Renal cortical epithelial cell (primary cell): Measurements from ENCODE around the gene MAP3K20. TPM values are rescaled to one million over a fixed set of nuclear protein-coding genes. Genes with fewer than 3 reads are reported as not detected.
"Not testable (repeated sequence)": the region's sequence is repeated elsewhere in the genome, so short reads cannot be mapped to it uniquely, and the experiment has no call there.

ENCODE experiments used
- DNase-seq: peaks from one replicate; pipeline ENCODE4 v3.0.0-alpha.2; 2011; ENCODE audit warnings: low read depth
- total RNA-seq: library from RNA; depleted of rRNA; stranded (reverse); fragments of >200 nt; gene quantifications from 2 replicates; pipeline ENCODE4 v1.2.3, GENCODE V29; 2014

The MAP3K20 gene
- total RNA-seq, 1 donor from 2014 or later, result 28.5 TPM

DNA sequence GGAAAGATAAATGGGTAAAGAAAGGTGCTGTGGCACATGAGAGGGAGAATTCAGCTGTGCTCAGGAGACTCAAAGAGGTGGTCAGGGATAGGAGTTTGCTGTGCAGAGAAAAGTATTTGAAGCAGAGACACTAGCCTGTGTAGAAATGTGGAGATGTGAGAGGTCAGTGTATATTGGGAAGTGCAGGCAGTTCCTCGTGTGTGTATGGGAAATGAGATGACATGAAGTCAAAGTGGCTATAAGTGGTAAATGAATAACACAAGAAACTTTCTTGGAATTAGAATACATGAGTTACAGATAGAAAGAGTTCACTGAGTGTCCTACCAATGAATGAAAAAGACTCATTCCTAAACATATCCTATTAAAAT lies 11.6 kb downstream of the MAP3K20 start:
- DNase-seq, result peak; percentile 56

GRCh38 chr2:173087793-173088496 lies 12.3 kb downstream of the MAP3K20 start:
- DNase-seq, result no peak

DNA sequence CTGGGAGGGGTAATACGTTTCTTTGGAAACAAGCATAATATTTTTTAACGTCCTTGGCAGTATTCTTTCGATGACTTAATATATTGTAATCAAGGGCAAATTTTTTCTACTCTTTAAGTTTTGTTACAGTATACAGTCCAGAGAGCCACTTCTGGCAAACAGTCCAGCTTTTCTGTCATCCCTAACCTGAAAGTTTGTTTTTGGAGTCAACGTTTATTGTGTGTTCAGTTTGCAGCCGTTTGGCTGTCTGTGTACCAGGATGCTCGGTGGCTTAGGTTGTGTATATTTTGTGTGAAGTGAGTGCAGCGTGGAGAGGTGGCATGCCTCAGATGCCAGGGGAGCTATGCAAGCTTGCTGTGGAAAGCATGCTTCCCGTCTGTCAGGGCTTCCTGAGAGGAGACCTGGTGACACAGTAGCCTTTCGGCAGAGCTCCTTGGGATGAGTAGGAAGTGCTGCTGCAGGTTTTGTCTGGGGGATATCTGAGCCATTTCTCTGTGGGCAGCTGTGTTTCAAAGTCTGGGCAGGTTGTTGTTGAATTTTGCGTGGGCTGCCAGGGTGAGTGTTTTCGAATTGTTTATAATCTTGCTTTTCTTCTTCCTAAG lies 14.7 kb downstream of the MAP3K20 start:
- DNase-seq, result peak; percentile 48

DNA sequence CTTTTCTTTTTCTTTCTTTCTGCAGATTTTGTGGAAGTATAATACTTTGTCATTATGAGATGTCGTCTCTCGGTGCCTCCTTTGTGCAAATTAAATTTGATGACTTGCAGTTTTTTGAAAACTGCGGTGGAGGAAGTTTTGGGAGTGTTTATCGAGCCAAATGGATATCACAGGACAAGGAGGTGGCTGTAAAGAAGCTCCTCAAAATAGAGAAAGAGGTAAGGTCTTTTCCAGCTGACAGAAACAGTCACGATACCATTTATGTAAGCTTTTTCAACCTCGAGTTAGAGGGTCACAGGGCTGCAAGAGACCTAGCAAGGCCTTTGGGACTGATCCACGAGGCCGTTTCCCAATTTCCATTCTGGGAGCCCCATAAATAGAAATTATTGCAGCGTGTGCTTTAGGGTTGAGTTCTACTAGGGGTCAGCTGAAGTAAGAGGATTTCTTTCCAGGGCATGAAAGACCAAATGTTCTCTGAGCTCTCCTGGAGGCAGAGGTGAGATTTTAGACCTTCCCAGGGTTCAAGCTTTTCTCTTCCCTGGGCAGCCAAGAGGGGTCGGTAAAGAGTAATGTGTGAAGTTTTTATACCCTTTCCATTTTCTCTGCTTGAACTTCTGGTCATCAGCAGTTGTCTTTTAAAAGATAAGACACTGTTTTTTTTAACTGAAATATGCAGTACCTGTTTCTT lies 15.5 kb downstream of the MAP3K20 start:
- no peak for DNase-seq

DNA sequence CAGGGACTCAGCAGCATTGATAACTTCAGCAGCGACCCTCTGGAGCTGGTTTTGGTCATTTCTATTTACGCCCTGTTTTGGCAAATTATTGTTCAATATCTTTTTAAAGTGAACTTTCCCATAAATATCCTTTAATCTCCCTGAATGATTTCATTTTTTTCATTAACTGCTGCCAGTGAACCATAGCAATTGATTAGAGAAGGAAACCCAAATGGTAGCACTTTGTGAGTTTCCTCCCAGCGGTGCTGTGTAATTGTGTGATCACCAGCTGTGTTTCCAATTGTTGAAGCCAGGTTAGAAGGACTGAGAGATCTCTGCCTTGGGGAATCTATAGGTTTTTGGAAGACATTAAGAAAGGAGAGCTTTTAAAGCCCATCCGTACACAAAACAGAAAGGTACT lies 16.3 kb downstream of the MAP3K20 start:
- DNase-seq, result no peak

- no peak for DNase-seq
Measured at GRCh38 chr2:173092844-173093402, 17.3 kb downstream of the MAP3K20 start.

DNA sequence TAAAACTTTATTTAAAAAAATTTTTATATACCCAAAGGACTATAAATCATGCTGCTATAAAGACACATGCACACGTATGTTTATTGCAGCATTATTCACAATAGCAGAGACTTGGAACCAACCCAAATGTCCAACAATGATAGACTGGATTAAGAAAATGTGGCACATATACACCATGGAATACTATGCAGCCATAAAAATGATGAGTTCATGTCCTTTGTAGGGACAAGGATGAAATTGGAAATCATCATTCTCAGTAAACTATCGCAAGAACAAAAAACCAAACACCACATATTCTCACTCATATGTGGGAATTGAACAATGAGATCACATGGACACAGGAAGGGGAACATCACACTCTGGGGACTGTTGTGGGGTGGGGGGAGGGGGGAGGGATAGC lies 18.0 kb downstream of the MAP3K20 start:
- DNase-seq, result not testable (repeated sequence)

- no peak for DNase-seq
Measured at GRCh38 chr2:173094731-173095130, 19.1 kb downstream of the MAP3K20 start.

DNA sequence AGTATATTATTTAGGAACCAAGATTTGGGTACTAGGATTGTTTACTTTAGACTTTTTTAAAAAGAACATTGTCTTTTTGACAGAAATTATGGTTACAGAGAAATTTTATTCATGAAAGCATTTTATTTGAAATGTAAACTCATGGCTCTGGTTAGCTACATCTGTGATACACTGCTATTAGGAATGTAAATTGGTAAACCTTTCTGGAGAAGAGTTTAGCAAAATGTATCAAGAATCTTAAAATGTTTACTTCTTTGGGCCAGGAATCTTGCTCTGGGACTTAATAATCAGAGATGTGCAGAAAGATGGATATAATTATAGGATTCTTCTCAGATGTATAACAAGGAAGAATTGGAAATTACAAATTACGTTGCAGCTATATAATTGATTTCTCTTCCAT lies 19.7 kb downstream of the MAP3K20 start:
- no peak for DNase-seq

GRCh38 chr2:173099271-173099670 lies 23.6 kb downstream of the MAP3K20 start:
- DNase-seq, result no peak

- DNase-seq, result no peak
Measured at GRCh38 chr2:173099804-173100203, 24.2 kb downstream of the MAP3K20 start.

DNA sequence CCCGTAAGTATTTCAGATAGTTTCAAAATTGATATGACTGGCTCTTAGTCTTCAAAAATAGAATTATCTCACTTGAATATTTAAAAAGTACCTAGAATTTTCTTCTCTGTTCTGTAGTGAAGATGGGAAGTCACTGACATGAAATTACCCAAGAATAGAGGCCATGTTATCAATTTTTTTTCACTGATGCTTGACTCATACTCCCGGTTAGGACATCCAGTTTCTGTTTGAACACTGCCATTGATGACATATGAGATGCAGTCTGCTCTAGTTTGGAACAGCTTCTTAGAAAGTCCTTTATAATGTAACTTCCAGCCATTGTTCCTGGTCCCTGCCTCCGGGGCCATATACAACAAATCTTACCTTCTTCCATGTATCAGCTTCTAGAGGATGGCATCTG lies 26.0 kb downstream of the MAP3K20 start:
- DNase-seq, result peak; percentile 34

DNA sequence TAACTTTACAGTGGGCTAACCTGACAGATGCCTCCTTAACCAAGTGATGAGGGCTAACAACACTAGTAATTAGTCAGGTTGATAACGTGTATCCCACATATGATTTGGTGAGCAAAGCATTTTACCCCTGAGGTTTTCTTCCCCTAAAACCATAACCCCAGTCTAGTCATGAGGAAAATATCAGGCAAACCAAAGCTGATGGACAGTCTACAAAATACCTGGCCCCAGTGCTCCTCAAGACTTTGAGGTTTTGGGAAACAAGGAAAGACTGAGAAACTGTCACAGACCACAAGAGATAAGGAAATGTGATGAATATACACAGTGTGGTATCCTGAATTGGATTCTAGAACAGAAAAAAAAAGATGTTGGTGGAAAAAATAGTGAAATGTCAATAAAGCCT lies 28.5 kb downstream of the MAP3K20 start:
- no peak for DNase-seq

DNA sequence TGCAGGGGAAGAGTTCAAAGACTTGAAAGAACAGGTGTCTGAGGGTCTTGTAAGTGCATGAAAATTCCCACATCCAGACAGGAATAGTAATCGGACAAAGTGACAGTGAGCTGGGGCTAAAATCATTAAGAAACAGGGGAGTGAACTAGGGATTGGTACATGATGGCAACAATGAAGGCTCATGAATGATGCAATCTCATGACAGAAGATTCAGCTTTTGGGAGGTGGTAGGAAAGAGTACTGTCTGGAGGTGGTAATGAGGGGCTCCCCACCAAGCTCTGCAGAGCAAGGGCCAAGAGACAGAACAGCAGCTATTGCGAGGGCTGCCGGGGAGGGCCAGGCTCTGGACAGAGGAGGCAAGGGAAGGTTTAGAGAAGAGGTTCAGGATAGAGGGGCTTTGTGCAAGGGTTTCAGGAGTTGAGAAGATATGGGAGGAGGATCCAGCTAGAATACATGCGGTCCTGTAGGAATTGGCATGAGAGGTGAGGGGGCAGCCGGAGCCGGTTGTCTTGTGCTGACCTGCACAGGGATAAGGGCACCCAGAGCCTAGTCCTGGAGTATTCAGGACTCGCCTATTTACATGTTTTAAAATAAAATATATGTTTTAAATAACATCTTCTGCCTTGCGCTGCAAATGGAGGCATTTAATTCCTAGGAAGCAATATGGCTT lies 31.4 kb downstream of the MAP3K20 start:
- DNase-seq, result no peak

GRCh38 chr2:173107629-173108022 lies 32.0 kb downstream of the MAP3K20 start:
- no peak for DNase-seq

GRCh38 chr2:173109253-173110188 lies 33.9 kb downstream of the MAP3K20 start:
- peak; percentile 72 for DNase-seq

DNA sequence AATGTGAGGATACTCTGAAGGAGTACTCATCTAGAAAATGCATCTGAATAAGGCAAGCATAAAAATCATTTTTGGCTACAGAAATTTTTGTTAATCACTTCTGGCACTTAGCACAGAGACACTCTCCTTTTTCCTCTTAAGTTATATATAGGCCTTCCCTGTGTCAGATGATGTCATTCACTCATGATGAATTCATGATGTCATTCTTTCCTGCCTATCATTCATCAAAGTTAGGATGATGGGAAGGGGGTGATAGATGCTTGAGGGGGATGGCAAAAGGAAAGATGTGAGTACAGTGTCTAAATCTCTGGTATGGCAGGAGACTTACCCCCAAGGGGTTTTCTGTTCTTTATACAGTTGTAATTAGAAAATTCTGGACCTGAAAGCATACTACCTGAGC lies 42.0 kb downstream of the MAP3K20 start:
- DNase-seq, result no peak

GRCh38 chr2:173118395-173118794 lies 42.7 kb downstream of the MAP3K20 start:
- DNase-seq, result no peak

DNA sequence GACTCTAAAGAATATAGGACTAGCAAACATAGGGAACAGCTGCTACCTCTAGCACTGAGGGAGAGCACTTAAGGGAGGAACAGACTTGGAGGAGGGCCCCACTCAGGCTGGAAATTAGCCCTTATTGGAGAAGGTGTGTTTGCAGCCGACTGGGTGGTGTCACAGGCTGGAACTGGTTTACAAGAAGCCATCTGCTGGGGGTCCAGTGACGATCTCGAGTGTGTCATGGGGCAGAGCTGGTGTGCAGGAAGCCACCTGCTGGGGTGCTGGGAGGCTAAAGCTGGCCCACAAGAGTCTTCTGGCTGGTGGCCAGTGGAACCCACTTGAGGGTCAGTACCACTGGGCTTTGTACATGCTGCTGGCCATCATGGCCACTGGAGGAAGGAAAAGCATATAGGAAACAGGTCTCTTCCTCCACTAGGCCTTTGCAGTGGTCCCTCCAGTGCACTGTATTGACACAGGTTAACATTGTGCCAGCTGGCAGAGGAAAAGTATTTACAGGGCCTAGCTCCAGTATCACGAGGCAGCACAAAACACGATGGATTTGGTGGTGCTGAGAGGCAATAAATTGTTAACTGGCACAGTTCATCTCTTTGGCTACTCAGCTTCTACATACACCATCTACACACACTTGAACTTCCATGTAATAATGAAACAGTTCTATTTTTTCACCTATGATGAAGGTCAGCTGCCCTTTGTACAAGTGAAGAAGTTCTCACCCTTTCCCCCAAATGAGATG lies 43.6 kb downstream of the MAP3K20 start:
- DNase-seq, result no peak

DNA sequence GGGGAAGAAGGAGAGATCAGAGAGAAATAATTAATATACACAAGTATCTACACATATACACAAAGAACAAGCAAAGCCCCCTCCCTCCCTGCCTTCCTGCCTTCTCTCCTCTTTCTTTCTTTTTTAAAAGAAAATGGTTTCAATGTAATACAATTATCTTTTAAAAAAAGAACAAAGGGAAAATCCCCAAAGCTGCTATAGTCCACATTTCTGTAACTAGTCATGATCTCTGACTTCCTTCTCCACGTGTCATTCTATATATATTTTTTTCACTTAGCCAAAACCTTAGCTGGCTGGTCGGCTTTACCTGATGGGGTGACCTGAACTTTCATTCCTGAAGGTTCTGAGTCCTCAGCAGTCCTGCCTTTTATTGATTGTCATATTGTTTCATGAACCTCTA lies 44.3 kb downstream of the MAP3K20 start:
- DNase-seq, result no peak

- DNase-seq, result no peak
Measured at GRCh38 chr2:173122936-173123335, 47.3 kb downstream of the MAP3K20 start.
